ENCODE results near the gene CPSF3. TPM values are rescaled to one million over a fixed set of nuclear protein-coding genes. Genes with fewer than 3 reads are reported as not detected.

The CPSF3 gene
- total and polyA plus RNA-seq, 2 donors from 2014 or later = 27.3 to 27.5 TPM

GRCh38 chr2:9439536-9439935, 16.1 kb downstream of the CPSF3 start:
- no peak overlapping the region for H3K27ac ChIP-seq (ENCODE audit: low read depth in 2 of 2, low read length in 2 of 2)
- no peaks in the 10 kb centered on the region for H3K27me3 ChIP-seq (ENCODE audit: control insufficient read depth, insufficient read depth, low read length)
- no peaks in the 10 kb centered on the region for H3K4me1 ChIP-seq (ENCODE audit: control insufficient read depth in 2 of 3, insufficient read depth in 2 of 3, low read depth in 1 of 3, low read length in 3 of 3)
- no peak for TF ChIP-seq CTCF (IDR thresholded peaks at IDR 0.05; ENCODE audit: borderline replicate concordance, extremely low read depth, insufficient read depth)
- no peak overlapping the region for H3K4me3 ChIP-seq (ENCODE audit: low read length in 3 of 3)
- FAIRE-seq (no peak), DNase-seq (no peak)
- peaks cover 17 to 36% (median 18%) of the 10 kb centered on the region in 3 donors for H3K36me3 ChIP-seq (ENCODE audit: control insufficient read depth in 2 of 3, insufficient read depth in 3 of 3, low read length in 3 of 3)
- intact Hi-C loops (cut with DNase I) = no loop called here
- H3K9me3 ChIP-seq (ENCODE audit: control insufficient read depth in 2 of 3, insufficient read depth in 1 of 3, low read length in 3 of 3) = no peaks in the 10 kb centered on the region
- H3K9ac ChIP-seq (ENCODE audit: low read length in 3 of 3) = no peak overlapping the region

GRCh38 chr2:9440058-9440727, 16.7 kb downstream of the CPSF3 start:
- FAIRE-seq = no peak
- H3K9me3 ChIP-seq (ENCODE audit: control insufficient read depth in 2 of 3, insufficient read depth in 1 of 3, low read length in 3 of 3) = no peaks in the 10 kb centered on the region
- H3K36me3 ChIP-seq (ENCODE audit: control insufficient read depth in 2 of 3, insufficient read depth in 3 of 3, low read length in 3 of 3) = peaks cover 17 to 36% (median 20%) of the 10 kb centered on the region in 3 donors
- H3K4me3 ChIP-seq (ENCODE audit: low read length in 3 of 3) = no peak overlapping the region
- intact Hi-C loops (cut with DNase I) = no loop called here
- H3K4me1 ChIP-seq (ENCODE audit: control insufficient read depth in 2 of 3, insufficient read depth in 2 of 3, low read depth in 1 of 3, low read length in 3 of 3) = no peaks in the 10 kb centered on the region
- H3K9ac ChIP-seq (ENCODE audit: low read length in 3 of 3) = no peak overlapping the region
- no peaks in the 10 kb centered on the region for H3K27me3 ChIP-seq (ENCODE audit: control insufficient read depth, insufficient read depth, low read length)
- TF ChIP-seq CTCF (IDR thresholded peaks at IDR 0.05; ENCODE audit: borderline replicate concordance, extremely low read depth, insufficient read depth) = no peak
- no peak overlapping the region for H3K27ac ChIP-seq (ENCODE audit: low read depth in 2 of 2, low read length in 2 of 2)
- DNase-seq = no peak

GRCh38 chr2:9441556-9441955, 18.1 kb downstream of the CPSF3 start:
- H3K9me3 ChIP-seq (ENCODE audit: control insufficient read depth in 2 of 3, insufficient read depth in 1 of 3, low read length in 3 of 3) = no peaks in the 10 kb centered on the region
- no peaks in the 10 kb centered on the region for H3K4me1 ChIP-seq (ENCODE audit: control insufficient read depth in 2 of 3, insufficient read depth in 2 of 3, low read depth in 1 of 3, low read length in 3 of 3)
- TF ChIP-seq CTCF (IDR thresholded peaks at IDR 0.05; ENCODE audit: borderline replicate concordance, extremely low read depth, insufficient read depth) = no peak
- H3K9ac ChIP-seq (ENCODE audit: low read length in 3 of 3) = no peak overlapping the region
- no peak overlapping the region for H3K4me3 ChIP-seq (ENCODE audit: low read length in 3 of 3)
- peaks cover 17 to 42% (median 17%) of the 10 kb centered on the region in 3 donors for H3K36me3 ChIP-seq (ENCODE audit: control insufficient read depth in 2 of 3, insufficient read depth in 3 of 3, low read length in 3 of 3)
- H3K27ac ChIP-seq (ENCODE audit: low read depth in 2 of 2, low read length in 2 of 2) = no peak overlapping the region
- FAIRE-seq = no peak
- DNase-seq = no peak
- H3K27me3 ChIP-seq (ENCODE audit: control insufficient read depth, insufficient read depth, low read length) = no peaks in the 10 kb centered on the region
- intact Hi-C loops (cut with DNase I) = no loop called here

GRCh38 chr2:9443526-9443925, 20.1 kb downstream of the CPSF3 start:
- FAIRE-seq (no peak), DNase-seq (no peak)
- H3K4me3 ChIP-seq (ENCODE audit: low read length in 3 of 3) = no peak overlapping the region
- no peaks in the 10 kb centered on the region for H3K4me1 ChIP-seq (ENCODE audit: control insufficient read depth in 2 of 3, insufficient read depth in 2 of 3, low read depth in 1 of 3, low read length in 3 of 3)
- intact Hi-C loops (cut with DNase I) = no loop called here
- H3K27ac ChIP-seq (ENCODE audit: low read depth in 2 of 2, low read length in 2 of 2) = no peak overlapping the region
- H3K9me3 ChIP-seq (ENCODE audit: control insufficient read depth in 2 of 3, insufficient read depth in 1 of 3, low read length in 3 of 3) = no peaks in the 10 kb centered on the region
- no peak overlapping the region for H3K9ac ChIP-seq (ENCODE audit: low read length in 3 of 3)
- H3K36me3 ChIP-seq (ENCODE audit: control insufficient read depth in 2 of 3, insufficient read depth in 3 of 3, low read length in 3 of 3) = peaks cover 12 to 32% (median 13%) of the 10 kb centered on the region in 3 donors
- no peaks in the 10 kb centered on the region for H3K27me3 ChIP-seq (ENCODE audit: control insufficient read depth, insufficient read depth, low read length)
- no peak for TF ChIP-seq CTCF (IDR thresholded peaks at IDR 0.05; ENCODE audit: borderline replicate concordance, extremely low read depth, insufficient read depth)
